B cell (primary cell): ENCODE results near the gene TMEM143. TPM values are rescaled to one million over a fixed set of nuclear protein-coding genes. Genes with fewer than 3 reads are reported as not detected.

ENCODE experiments used
- ATAC-seq: fragments of 200-7000 bp; cut with Tn5 transposase; one replicate; pipeline ENCODE4 v1.10.0; 2021; ENCODE audit warnings: low read depth, mild to moderate bottlenecking, moderate number of reproducible peaks, moderate library complexity
- CTCF ChIA-PET: fragments of 350-600 bp; sonication (Branson Sonifier 250); formaldehyde crosslinking; loops from one replicate; lab custom pipeline; 2021; ENCODE audit warnings: antibody characterized with exemption, inconsistent platforms; lab: Charles Lee
- POLR2A ChIA-PET: fragments of 350-600 bp; sonication (Branson Sonifier 250); formaldehyde crosslinking; loops from one replicate; lab custom pipeline; 2021; ENCODE audit warnings: antibody characterized with exemption; lab: Charles Lee
- DNase-seq: peaks from one replicate; pipeline ENCODE4 v3.0.0; 2013
- H2AFZ ChIP-seq: 2 replicates; pipeline ENCODE4 v1.6.1; 2012; ENCODE audit warnings: mild to moderate bottlenecking, low read depth, low read length; ENCODE audit not compliant: insufficient read depth, poor library complexity, severe bottlenecking
- H3K27ac ChIP-seq, 2 donors: 1 replicate in 1 of 2; 2 replicates in 1 of 2; pipeline ENCODE4 v1.5.1; 2012 to 2013; ENCODE audit warnings: low read length in 2 of 2, mild to moderate bottlenecking in 2 of 2, moderate library complexity in 1 of 2
- H3K27me3 ChIP-seq, 4 experiments: fragments of 200-600 bp in 1 of 4; sonication (generic) in 1 of 4; replicated peaks in 1 of 4; 1 replicate in 2 of 4; 2 replicates in 2 of 4; pipeline versions ENCODE4 v1.6.1 to v1.7.0; 2013 to 2016; ENCODE audit warnings: low read length in 3 of 4, mild to moderate bottlenecking in 2 of 4, mixed read lengths in 1 of 4, moderate library complexity in 1 of 4; ENCODE audit not compliant: insufficient read depth in 4 of 4, control insufficient read depth in 3 of 4; ENCODE audit errors: control extremely low read depth in 1 of 4
- H3K36me3 ChIP-seq, 2 experiments: replicated peaks in 1 of 2; 1 replicate in 1 of 2; 2 replicates in 1 of 2; pipeline versions ENCODE4 v1.6.1 to v1.7.1; 2013; ENCODE audit warnings: low read length in 1 of 2; ENCODE audit not compliant: insufficient read depth in 2 of 2, control insufficient read depth in 1 of 2; ENCODE audit errors: control extremely low read depth in 1 of 2, extremely low read depth in 1 of 2
- H3K4me1 ChIP-seq, 2 donors: fragments of 200-600 bp in 1 of 2; sonication (generic) in 1 of 2; 1 replicate in 1 of 2; 2 replicates in 1 of 2; pipeline versions ENCODE4 v1.5.1 to v1.6.1; 2013 to 2017; ENCODE audit warnings: low read length in 2 of 2; ENCODE audit not compliant: control insufficient read depth in 2 of 2, insufficient read depth in 2 of 2
- H3K4me2 ChIP-seq: replicated peaks from 2 replicates; pipeline ENCODE3; 2012; ENCODE audit warnings: mild to moderate bottlenecking, low read depth, low read length; ENCODE audit not compliant: poor library complexity, severe bottlenecking
- H3K4me3 ChIP-seq, 5 experiments: fragments of 200-600 bp in 1 of 5; sonication (generic) in 1 of 5; 1 replicate in 3 of 5; 2 replicates in 2 of 5; pipeline versions ENCODE4 v1.5.1 to v1.7.0; 2011 to 2016; ENCODE audit warnings: low read length in 4 of 5, mild to moderate bottlenecking in 4 of 5, low read depth in 2 of 5, control low read depth in 1 of 5, moderate library complexity in 1 of 5; ENCODE audit not compliant: insufficient read depth in 1 of 5; ENCODE audit errors: control extremely low read depth in 1 of 5, extremely low read depth in 1 of 5
- H3K79me2 ChIP-seq: fragments of 200-600 bp; sonication (generic); one replicate; pipeline ENCODE4 v1.6.0; 2016; ENCODE audit warnings: low read length; ENCODE audit not compliant: control insufficient read depth, insufficient read depth
- H3K9ac ChIP-seq: fragments of 200-600 bp; sonication (generic); 2 replicates; pipeline ENCODE4 v1.6.1; 2017; ENCODE audit warnings: mild to moderate bottlenecking, low read length, moderate library complexity
- H3K9me3 ChIP-seq, 3 donors: one replicate each; pipeline versions ENCODE4 v1.6.1 to v1.7.1; 2013; ENCODE audit warnings: low read length in 2 of 3; ENCODE audit not compliant: control insufficient read depth in 2 of 3, insufficient read depth in 1 of 3; ENCODE audit errors: control extremely low read depth in 1 of 3
- H4K20me1 ChIP-seq: 2 replicates; pipeline ENCODE4 v1.6.0; 2012; ENCODE audit warnings: mild to moderate bottlenecking, low read length; ENCODE audit not compliant: insufficient read depth, control insufficient read depth, poor library complexity, severe bottlenecking
- H3K27ac Mint-ChIP-seq: one replicate; pipeline ENCODE4 v1.8.0; 2021; ENCODE audit warnings: mixed read lengths
- H3K27me3 Mint-ChIP-seq: one replicate; pipeline ENCODE4 v1.8.0; 2021; ENCODE audit warnings: mixed read lengths
- H3K4me1 Mint-ChIP-seq: one replicate; pipeline ENCODE4 v1.8.0; 2021; ENCODE audit warnings: mixed read lengths
- H3K4me3 Mint-ChIP-seq: one replicate; pipeline ENCODE4 v1.8.0; 2021; ENCODE audit warnings: mixed read lengths
- H3K9me3 Mint-ChIP-seq: one replicate; pipeline ENCODE4 v1.8.0; 2022; ENCODE audit warnings: mixed read lengths; ENCODE audit not compliant: insufficient read depth
- EZH2 ChIP-seq: IDR thresholded peaks from 2 replicates; pipeline ENCODE4 v1.6.1; 2012; ENCODE audit warnings: borderline replicate concordance, low read depth, mild to moderate bottlenecking, moderate library complexity, low read length; ENCODE audit not compliant: insufficient read depth, poor library complexity, severe bottlenecking
- WGBS: methylation state at CpG from one replicate; pipeline ENCODE4 v1.1.5; 2013; ENCODE audit warnings: missing lambda C conversion rate; ENCODE audit not compliant: insufficient coverage; 5-methylcytosine and 5-hydroxymethylcytosine counted together
- intact Hi-C: fragments of 100-400 bp; cut with micrococcal nuclease; formaldehyde crosslinking; loops from one replicate; pipeline ENCODE4 v1.10.0; 2022
- polyA plus RNA-seq: library from polyadenylated mRNA; depleted of rRNA; stranded (reverse); fragments of >200 nt; gene quantifications from 2 replicates; pipeline ENCODE4 v1.2.3, GENCODE V29; 2012
- total RNA-seq, 2 donors: library from RNA; stranded (reverse); fragments of 120-200 nt in 1 of 2; gene quantifications; 1 replicate in 1 of 2; 2 replicates in 1 of 2; pipeline versions ENCODE4 v1.2.3 to v1.2.4, GENCODE V29; 2013 to 2022
- TF ChIP-seq, protein P1 (sequence below): fragments of 200-600 bp; IDR thresholded peaks from one replicate; pipeline ENCODE4 v1.8.0; 2022; ENCODE audit warnings: antibody characterized with exemption, mild to moderate bottlenecking

Gene TMEM143
- total and polyA plus RNA-seq, 2 donors (not counting 1 experiment from before 2014, with no cell fraction given): 30.0 to 34.3 TPM

DNA sequence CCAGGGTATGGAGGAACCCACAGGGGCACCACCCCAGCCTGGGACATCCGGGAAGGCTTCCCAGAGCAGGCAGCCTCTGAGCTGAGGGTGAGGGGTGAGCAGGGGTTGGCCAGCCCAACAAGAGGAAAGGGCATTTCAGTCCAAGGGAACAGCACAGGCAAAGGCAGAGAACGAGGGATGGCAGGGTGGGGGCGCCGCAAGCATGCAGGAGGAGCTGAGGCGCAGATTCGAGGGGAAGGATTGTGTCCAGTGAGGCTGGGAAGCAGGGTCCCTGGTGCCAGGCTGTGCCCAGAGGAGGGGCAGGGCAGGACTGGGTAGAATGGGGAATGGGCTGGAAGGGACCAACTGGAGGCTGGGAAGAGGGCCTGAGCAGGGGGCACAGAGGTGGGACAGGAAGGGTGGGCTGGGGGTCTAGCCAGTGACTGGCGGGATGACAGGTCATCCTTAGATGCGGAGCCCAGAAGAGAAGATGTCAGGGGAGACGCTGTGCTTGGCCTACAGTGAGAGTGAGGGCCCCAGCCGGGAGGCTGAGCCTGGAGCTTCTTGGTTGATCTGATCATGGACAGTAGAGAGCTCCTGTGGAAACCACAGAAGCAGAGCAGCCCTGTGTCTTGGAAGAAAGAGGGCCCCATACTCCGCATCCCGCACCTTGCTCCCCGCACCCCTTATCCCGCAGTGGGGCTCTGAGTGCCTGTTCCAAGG lies 24.8 kb downstream of the TMEM143 start:
- POLR2A ChIA-PET: no interaction called here
- CTCF ChIA-PET: interaction anchor here (1.0 to 11.5 kb wide), 2 partner anchors 20 to 238 kb away, joined by 5 to 345 read pairs; partner anchors contain the start of gene EMP3

DNA sequence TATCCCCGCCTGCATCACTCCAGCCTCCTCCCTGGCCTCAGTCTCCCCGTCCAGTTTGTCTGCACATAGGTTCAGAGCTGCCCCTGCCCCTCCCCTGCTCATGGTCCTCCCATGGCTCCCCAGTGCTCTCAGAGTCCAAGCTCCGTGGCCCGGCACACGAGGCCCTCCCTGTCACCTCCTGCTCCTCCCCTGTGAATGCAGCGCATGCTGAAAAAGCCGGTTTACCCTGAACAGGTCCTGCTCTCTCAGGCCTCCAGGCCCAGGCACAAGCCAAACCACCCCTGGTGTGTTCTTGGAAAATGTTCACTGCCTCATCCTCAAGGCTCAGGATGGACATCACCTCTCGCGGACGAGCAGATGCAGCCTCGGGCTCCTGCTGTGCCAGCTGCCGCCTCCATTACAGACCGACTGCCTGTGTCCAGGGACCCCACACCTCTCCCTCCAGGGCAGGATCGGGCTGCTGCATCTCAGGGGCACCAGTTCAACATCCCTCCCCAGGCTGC lies 25.4 kb downstream of the TMEM143 start:
- POLR2A ChIA-PET: no interaction called here
- no peak for ATAC-seq
- no peak overlapping the region for H2AFZ ChIP-seq
- H3K27ac ChIP-seq: no peak overlapping the region
- no peaks in the 10 kb centered on the region for H3K9me3 ChIP-seq
- H3K27me3 Mint-ChIP-seq: no peaks in the 10 kb centered on the region
- peaks cover 6 to 13% of the 10 kb centered on the region in 2 donors for H3K4me1 ChIP-seq
- H3K9ac ChIP-seq: no peak overlapping the region
- H3K4me3 Mint-ChIP-seq: no peak overlapping the region
- CTCF ChIA-PET: interaction anchor here (1.0 to 11.5 kb wide), 2 partner anchors 19 to 237 kb away, joined by 5 to 345 read pairs; partner anchors contain the start of gene EMP3
- H4K20me1 ChIP-seq: peaks cover 10% of the 10 kb centered on the region
- no peaks in the 10 kb centered on the region for H3K27me3 ChIP-seq
- H3K4me1 Mint-ChIP-seq: peaks cover 12% of the 10 kb centered on the region
- no peak overlapping the region for H3K4me3 ChIP-seq
- peaks cover 0 to 7% of the 10 kb centered on the region in 2 experiments for H3K36me3 ChIP-seq
- H3K79me2 ChIP-seq: peaks cover 7% of the 10 kb centered on the region
- intact Hi-C loops: no loop called here
- no peak overlapping the region for H3K4me2 ChIP-seq
- TF ChIP-seq EZH2: no peak
- TF ChIP-seq, protein P1, sequence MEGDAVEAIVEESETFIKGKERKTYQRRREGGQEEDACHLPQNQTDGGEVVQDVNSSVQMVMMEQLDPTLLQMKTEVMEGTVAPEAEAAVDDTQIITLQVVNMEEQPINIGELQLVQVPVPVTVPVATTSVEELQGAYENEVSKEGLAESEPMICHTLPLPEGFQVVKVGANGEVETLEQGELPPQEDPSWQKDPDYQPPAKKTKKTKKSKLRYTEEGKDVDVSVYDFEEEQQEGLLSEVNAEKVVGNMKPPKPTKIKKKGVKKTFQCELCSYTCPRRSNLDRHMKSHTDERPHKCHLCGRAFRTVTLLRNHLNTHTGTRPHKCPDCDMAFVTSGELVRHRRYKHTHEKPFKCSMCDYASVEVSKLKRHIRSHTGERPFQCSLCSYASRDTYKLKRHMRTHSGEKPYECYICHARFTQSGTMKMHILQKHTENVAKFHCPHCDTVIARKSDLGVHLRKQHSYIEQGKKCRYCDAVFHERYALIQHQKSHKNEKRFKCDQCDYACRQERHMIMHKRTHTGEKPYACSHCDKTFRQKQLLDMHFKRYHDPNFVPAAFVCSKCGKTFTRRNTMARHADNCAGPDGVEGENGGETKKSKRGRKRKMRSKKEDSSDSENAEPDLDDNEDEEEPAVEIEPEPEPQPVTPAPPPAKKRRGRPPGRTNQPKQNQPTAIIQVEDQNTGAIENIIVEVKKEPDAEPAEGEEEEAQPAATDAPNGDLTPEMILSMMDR: no peak
- no peak overlapping the region for H3K27ac Mint-ChIP-seq
- no peaks in the 10 kb centered on the region for H3K9me3 Mint-ChIP-seq
- DNase-seq: no peak
- WGBS: 97% methylated on average over 14 of the region's 14 CpGs

More for the DNA sequence above, 24.8 kb downstream of the TMEM143 start:
- 94% methylated on average over 14 of the region's 14 CpGs for WGBS
- peaks cover 7% of the 10 kb centered on the region for H3K79me2 ChIP-seq
- Mint-ChIP-seq H3K4me1 (peaks cover 6% of the 10 kb centered on the region), H3K27ac (no peak overlapping the region), H3K27me3 (no peaks in the 10 kb centered on the region), H3K9me3 (no peaks in the 10 kb centered on the region), H3K4me3 (no peak overlapping the region)
- intact Hi-C loops: no loop called here
- ATAC-seq: no peak
- no peaks in the 10 kb centered on the region for H3K9me3 ChIP-seq
- H3K4me1 ChIP-seq: peaks cover 6 to 8% of the 10 kb centered on the region in 2 donors
- TF ChIP-seq, protein P1: no peak
- TF ChIP-seq EZH2: no peak
- H3K4me3 ChIP-seq: no peak overlapping the region
- no peak overlapping the region for H3K27ac ChIP-seq
- peaks cover 0 to 7% of the 10 kb centered on the region in 2 experiments for H3K36me3 ChIP-seq
- H3K9ac ChIP-seq: no peak overlapping the region
- H4K20me1 ChIP-seq: peaks cover 10% of the 10 kb centered on the region
- H3K27me3 ChIP-seq: no peaks in the 10 kb centered on the region
- DNase-seq: no peak
- H3K4me2 ChIP-seq: no peak overlapping the region
- H2AFZ ChIP-seq: no peak overlapping the region
